CD4-positive, alpha-beta T cell treated with Interleukin-2 at 100 ng/mL for 4 hours (primary cell): ENCODE results near the gene MICU2.
A peak's percentile ranks its signal among the peaks of the same experiment; 100 is the strongest.

ENCODE experiments used
- DNase-seq: peaks from one replicate; pipeline ENCODE4 v3.0.0-alpha.2; 2020; ENCODE audit warnings: low spot score

The MICU2 gene, protein sequence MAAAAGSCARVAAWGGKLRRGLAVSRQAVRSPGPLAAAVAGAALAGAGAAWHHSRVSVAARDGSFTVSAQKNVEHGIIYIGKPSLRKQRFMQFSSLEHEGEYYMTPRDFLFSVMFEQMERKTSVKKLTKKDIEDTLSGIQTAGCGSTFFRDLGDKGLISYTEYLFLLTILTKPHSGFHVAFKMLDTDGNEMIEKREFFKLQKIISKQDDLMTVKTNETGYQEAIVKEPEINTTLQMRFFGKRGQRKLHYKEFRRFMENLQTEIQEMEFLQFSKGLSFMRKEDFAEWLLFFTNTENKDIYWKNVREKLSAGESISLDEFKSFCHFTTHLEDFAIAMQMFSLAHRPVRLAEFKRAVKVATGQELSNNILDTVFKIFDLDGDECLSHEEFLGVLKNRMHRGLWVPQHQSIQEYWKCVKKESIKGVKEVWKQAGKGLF

DNA sequence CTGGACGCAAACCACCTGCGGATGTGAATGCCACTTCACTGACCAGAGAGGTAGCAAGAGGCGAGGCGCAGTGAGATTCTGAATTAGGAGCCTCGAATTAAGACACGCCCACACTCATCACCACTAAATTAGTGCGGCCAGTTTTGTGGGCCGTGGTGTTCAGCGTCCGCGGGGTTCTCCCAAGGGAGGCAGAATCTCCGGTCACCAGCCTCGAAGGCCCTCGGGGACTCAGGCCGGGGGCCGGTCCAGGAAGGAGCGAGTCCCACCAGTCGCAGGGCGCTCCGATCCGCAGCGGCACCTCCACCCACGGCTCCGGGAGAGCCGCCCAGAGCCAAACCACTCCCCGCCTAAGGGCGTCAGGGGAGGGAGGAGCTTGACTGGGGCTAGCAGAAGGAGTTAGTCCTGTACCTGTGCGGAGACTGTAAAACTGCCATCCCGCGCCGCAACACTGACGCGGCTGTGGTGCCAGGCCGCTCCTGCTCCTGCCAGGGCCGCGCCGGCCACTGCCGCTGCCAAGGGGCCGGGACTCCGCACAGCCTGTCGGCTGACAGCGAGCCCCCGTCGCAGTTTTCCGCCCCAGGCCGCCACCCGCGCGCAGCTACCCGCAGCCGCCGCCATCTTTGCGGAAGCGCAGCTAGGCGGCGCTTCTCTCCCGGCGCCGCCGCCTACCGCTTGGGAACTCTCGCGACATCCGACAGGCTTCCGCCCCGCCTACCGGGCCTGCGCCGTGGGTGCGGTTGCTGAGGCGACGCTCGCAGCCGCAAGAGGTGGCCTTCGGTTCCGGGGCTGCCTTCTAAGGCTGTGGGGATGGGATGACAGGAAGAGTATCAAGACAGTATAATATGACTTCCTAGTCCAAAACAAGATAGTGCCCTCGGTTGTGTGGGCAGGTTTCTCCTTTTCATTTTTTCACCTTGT lies at the start of gene MICU2:
Gene MICU2 (minus strand): TSS at position 640 of the 918 bp plus-strand sequence. CDS start 22 bp downstream, at position 618.
- peak; percentile 96 for DNase-seq

DNA sequence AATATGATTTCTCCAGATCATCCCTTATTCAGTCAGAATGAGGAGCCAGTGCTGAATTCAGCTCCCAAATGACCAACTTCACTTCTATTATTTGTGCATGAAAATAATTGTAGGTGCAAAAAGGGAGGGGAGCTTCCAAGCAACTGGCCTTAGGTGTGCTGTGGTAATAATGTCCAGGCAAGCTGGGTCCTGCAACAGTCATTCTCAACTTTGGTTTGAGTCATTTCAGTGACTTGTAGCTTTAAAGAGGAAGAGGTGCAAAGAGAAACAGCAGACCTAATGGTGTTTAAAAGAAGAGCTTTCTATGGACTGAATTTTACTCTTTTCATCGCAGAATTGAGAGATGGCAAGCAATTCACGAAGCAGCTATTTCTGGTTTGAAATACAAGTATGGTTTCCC lies 37.7 kb upstream of the MICU2 start:
- DNase-seq, result no peak

DNA sequence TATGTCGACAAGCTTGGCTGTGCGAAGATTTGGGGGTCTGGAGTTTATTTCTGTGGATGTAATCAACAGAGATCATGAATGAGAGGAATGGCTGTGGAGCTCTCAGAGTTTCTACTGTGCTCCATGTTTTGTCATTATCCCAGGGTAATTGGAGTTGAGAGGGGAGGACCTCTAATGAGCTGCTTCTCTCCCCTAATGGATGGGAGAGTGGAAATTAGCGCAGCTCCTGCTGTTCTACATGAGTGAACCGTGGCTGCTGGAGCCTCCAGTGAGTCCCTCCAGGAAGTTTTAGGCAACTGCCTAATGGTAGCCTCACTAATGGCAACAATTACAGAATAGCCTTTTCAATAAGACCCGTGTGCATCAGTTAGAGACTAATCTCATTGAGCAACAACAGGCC lies 35.6 kb upstream of the MICU2 start:
- DNase-seq, result no peak

DNA sequence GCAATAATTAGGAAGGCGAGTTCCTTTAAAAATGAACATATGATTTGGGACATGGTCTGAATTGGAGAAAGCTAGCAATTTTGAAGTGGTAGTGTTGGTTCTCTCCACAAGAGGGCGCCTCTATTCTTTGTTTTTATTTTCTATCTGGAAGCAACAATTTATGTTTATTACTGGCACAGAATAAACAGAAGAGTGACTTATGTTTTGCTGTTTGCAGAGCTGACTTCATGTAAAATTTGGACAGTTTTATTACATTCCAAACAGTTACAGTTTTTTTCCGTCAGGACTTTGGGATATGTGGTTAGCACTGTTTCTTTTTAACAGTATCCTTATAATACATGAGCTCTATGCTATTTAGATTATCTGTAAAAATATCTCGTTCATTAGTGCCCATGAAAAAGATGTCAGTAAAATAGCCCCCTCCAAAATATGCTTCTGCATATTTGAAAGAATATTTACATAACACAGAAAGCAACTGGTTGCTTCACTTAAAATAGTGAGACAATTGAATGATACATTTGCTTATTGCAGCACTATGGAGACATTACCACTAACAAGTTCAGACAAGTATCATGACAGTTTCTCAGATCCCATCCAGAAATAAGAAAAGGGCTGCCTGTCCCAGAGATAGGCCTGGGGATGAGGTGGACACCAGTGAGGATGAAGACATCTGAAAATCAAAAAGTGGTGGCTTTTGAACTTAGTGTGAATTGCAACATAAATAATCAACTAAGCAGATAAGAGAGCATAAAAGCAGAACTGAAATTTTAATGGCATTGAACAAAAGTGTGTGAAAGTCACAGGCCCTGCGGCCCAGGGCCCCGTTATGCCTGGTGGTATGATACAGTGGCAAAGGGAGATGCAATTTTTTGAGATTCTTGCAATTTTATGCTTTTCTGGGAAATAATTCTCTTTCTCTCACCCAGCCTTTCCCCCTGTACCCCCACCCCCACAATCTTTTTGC lies 34.6 kb upstream of the MICU2 start:
- peak; percentile 60 for DNase-seq

DNA sequence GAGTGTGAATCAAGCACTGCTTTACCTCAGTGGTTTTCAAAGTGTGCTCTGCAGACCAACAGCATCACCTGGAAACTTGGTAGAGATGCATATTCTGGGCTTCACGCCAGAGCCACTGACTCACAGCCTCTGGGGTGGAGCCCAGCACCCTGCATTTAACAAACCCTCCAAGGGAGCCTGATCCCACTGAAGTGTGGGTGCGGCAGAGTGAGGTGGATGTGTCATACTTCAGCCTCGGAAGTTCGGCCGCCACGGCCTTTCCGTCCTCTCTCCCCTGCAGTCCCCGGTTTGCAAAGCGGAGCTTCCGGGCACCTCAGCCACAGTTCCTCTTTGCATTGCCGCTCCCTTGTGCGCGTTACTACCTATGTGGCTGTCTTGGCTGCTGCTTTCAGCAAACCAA lies 33.3 kb upstream of the MICU2 start:
- peak; percentile 33 for DNase-seq

DNA sequence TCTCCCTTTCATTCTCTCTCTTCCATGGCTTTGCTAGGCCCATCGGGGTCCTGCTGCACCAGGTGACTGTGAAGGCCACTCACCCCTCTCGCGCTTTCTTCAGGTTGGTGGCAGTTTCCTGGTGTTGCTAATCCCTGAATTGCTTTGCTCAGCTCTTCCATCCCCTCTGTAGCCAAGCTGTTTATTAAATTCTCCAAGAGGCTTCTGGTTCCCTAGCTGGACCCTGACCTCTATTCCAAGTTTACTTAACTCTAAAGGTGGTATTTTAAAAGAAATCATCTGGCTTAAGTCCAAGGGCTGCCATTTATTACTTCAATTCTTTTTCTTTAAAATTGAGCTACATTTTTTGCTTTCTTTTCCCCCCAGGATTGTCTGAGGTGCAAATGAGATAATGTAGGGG lies 32.7 kb upstream of the MICU2 start:
- DNase-seq, result no peak

DNA sequence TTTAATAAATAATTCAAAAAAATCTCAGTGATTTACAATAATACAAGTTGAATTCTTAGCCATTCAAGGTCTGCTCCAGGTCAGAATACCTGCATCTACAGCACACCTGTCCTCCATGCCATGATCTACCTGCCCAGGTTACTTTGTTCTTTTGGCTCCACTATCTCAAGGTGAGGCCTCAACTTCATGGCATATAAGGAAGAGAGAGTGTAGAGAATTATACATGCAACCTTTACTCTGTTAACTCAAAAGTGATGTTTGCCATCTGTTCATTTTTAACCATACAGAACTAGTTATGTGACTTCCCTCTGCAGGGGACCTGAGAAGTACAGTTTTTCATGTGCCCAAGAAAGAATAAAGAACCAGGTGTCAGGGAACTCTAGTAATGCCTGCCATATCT lies 28.2 kb upstream of the MICU2 start:
- DNase-seq, result no peak

DNA sequence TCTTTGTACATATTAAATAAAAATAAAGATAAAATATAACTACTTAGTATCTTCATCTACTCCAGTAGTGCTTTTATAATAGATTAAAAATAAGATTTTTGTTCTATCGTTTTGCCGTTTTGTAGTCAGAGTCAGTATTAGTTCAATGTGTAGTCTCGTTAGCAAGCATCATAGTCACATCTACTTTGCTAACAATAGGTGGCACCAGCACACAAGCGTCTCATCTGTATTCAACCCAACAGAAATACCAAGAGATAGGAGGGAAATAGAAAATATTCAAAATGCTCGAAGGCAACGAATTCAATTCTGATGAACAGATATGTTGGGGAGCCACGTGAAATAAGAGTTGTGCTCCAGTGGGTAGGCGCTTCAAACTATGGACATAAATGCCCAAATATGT lies 21.4 kb upstream of the MICU2 start:
- DNase-seq, result peak; percentile 16

DNA sequence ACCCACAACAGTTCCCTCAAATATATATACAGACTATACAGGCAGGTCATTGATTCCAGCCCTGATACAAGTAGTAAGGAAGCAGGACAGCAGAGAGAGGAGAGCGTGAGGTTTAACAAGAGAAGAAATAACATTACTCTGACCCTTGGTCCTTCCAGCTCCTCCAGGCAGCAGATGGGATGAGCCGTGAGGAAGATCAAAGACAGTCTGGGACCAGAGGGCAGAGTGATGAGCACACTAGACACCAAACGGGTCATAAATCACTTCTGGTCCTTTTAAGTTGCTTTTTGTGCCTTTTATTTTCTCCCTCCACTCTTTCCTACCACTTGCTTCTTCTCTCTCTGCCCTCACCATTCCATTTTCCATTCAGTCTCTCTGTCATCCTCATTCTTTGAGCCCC lies 16.9 kb upstream of the MICU2 start:
- no peak for DNase-seq

DNA sequence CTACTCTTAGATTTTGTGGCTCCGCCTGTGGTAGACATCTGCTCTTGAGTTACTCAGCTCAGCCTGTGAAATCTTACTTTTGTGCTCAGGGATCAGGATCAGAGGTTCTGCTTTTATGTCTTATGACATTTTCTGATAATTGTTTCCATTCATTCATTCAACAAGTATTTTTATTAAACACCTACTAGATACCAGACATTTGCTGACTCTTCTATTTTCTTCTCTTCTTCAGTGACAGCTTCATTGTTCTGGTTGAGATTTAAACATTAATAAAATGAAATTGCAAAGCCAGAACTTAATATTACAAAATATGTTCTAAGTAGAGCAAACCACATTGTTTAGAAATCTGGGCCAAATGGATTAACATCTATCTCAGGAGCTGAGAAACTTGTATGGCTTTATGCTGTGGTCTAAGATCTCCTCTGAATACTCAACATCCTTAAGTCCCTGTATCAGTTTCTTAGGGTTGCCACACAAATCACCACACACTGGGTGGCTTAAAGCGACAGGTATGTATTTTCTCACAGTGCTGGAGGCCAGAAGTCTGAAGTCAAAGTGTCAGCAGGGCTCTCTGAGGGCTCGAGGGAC lies 15.8 kb upstream of the MICU2 start:
- no peak for DNase-seq

DNA sequence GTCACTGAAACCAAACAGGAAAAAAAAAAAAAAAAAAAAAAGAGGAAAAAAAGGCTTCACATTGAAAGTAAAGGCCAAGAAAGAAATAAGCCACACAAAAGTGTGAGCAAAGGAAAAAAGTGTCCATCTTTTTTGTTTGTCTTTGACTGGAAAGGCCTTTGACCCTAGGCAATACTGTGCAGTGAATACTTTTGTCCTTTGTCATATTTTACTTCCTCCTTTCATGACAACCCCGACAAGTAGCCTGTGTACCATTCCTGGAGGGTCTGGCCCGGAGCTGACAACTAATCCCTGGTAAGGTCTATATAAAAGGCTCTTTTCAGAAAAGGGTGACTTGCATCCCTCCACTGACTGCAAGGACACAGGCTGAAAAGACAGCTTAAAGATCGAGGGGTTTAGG lies 12.9 kb upstream of the MICU2 start:
- DNase-seq, result no peak

DNA sequence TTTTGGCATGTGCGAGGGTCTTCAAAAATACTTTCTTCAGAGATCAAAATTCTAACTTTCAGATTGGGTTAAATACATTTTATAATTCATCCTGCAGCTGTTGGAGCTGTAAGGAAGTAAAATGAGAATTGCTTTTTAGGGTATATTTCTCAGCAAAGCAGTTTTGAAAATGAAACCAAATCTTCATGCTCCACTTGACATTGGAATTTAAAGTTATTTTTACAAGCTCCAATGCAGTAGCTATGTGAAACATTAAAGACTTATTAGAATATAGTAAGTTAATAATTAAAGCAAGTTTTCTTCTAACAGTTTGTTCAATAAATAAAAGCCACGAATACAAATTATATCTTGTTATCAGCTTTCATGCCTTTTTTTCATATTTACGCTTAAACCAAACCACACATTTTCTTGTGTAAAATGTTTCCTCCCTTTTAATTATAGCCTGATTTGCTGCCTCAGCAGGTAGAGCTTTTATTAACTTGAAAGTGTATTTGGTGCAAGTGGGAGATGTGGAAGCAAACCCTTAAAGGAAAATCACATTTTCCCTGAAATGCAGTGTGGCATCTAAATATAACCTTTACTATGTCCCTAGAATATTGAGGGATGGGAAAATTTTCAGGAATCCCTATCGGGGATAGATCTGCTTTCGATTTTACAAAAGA lies 12.4 kb upstream of the MICU2 start:
- no peak for DNase-seq

DNA sequence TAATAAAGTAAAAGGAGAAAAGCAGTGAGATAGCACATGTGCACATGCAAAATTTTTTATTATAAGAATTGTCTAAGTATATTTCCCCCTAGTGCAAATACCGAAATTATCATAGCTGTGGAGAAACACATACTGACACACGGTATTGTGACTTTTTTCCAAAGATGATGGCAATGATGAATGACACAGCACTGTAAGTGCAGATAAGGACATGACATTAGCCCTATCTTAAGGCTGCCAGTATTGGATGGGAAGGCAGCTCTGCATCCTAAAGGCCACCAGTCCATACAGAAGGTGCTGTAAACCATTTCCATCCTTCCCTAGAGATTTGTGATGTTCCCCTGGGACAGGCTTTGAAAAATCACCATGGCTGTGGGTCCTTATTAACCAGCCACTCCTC lies 11.5 kb upstream of the MICU2 start:
- no peak for DNase-seq

DNA sequence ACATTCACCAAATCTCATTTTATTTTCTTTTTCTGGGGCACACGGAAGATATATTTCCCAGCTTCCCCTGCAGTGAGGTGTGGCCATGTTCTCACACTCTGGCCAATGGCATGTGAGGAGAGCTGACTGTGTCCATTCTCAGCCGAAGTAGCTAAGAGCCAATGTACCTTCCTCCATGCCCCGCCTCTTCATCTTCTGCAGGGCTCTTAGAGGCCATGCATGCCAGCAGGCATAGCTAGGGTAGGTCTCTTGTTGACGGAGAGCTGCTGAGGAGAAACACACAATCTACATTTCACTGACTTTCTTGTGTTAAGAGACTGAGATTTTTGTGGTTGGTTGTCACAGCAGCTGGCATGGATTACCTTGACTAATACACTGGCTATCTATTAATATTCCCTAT lies 9.8 kb upstream of the MICU2 start:
- DNase-seq, result no peak

DNA sequence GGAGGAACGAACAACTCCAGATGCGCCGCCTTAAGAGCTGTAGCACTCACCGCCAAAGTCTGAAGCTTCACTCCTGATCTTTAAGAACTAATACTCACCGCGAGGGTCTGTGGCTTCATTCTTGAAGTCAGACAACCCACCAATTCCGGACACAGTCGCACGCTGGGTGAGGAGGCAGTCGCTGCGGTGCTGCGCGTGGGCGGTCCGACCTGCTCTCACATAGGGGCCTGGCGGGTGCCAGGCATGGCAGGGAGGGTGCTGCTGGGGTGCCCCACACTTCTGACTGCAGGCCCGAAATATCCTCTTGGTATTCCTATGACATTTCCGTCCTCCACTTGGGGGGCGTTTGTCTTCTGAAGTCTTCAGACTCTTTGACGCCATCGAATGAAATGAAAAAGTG lies 7.4 kb upstream of the MICU2 start:
- no peak for DNase-seq

DNA sequence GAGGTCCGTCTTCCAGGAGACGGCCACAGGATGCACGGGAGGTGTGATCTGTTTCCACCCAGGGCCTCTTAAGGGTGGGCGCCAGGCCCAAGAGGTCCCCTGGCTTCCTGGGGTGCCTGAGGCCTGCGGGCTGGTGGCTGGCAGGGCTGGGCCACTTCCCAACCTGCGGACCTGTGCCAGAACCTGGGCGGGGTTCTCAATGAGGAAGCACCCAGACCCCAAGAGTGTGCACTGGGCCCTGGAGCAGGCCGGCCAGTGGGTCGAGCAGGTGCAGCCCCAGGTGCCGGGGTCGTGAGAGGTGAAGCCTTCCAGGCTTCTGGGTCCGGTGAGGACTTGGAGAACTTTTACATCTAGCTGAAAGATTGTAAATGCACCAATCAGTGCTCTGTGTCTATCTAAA lies 6.7 kb upstream of the MICU2 start:
- DNase-seq, result no peak

DNA sequence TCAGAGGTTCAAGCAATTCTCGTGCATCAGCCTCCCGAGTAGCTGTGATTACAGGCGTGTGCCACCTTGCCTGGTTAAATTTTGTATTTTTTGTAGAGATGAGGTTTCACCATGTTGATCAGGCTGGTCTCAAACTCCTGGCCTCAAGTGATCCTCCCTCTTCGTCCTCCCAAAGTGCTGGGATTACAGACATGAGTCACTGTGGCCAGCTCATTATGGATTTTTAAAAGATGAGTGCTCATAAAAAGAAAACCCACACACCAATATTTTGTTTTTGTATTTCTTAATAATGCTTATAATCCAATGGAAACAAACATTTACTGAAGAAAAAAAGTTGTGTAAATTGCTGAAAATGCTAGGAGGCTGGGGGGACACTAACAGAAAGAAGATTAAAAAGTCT lies 5.0 kb upstream of the MICU2 start:
- DNase-seq, result no peak

DNA sequence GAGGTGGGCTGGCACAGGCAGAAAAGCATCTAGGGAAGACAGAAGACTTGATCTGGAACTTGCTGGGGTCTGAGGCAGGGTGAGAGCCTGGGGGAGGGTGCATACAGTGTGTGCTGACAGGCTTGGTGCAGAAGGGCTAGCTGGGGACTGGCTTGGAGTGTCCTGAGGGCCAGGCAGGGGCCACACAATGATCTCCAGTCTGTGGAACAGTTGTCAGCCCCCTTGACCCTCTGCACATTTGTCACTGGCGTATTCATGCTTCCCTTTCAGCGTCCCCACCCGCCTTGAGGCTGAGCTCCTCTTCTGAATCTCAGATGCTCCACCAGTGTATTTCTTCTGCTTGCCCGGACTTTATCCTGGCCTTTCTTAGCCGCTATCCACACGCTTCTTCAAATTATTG lies 2.8 kb upstream of the MICU2 start:
- DNase-seq, result no peak

DNA sequence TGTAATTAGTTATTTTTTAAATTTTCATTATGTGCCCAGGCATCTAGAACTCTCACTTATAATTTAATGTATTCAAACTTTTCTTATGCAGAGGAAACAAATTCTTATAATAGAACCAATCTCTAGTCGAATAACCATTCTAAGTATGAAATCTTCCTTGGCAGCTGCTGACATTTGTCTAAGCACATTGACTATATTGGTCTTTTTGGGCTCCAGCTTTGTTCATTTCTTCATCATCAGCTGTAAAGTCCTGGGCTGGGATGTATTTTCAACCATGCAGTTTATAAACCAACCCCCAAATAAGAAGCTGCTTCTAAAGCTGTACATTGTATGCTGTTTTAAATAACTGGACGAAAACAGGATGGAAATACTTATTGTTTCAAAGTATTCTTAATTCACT lies 2.3 kb upstream of the MICU2 start:
- DNase-seq, result no peak

DNA sequence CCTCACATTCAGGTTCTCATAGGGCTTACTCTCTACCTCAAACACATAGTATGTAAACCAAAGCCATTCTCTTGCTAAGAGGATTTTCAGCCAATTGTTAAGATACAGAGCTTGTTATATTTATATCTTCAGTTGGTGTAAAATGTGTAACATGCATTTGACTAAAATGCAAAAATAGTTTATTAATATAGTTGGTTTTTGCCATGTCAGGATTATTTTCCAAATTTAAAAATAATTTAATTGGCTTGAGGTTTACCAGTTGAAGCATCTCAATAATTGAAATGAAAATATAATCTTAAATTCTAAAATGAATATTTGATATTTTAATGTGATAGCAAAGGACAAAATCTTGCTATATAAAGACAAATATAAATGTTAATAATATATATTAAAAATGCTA lies 7.2 kb downstream of the MICU2 start:
- DNase-seq, result no peak

DNA sequence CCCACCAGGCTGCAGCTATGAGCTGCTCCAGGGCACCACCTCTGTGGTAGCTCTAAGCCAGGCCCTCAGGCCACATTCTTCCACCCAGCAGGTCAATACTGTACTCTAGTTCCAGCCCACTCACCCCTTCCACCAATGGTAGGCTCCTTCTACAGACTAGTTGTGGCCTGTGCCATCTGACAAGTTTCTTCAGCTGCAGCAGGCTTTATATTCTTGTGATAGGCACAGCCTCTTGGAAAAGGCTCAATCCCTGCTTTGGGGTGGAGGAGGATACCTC lies 8.5 kb downstream of the MICU2 start:
- DNase-seq, result no peak
